BLaER1 treated with 17β-estradiol and CSF1 and Interleukin-3, amounts not matched to agents 10 nM and 100 nM (cell line): ENCODE results near the gene ARAP3.

Source experiments
- H3K27ac ChIP-seq, 11 experiments: shearing (Covaris generic); formaldehyde crosslinking; 2 replicates each; pipeline ENCODE4 v1.8.1; 2022
- H3K27me3 ChIP-seq, 11 experiments: shearing (Covaris generic); formaldehyde crosslinking; 2 replicates each; pipeline ENCODE4 v1.8.1; 2022
- H3K36me3 ChIP-seq, 11 experiments: shearing (Covaris generic); formaldehyde crosslinking; 2 replicates each; pipeline ENCODE4 v1.8.1; 2022
- H3K4me1 ChIP-seq, 10 experiments: shearing (Covaris generic); formaldehyde crosslinking; 2 replicates each; pipeline ENCODE4 v1.8.1; 2022
- H3K4me2 ChIP-seq, 11 experiments: shearing (Covaris generic); formaldehyde crosslinking; 2 replicates each; pipeline ENCODE4 v1.8.1; 2022
- H3K4me3 ChIP-seq, 10 experiments: shearing (Covaris generic); formaldehyde crosslinking; 2 replicates each; pipeline ENCODE4 v1.8.1; 2022
- H3K9ac ChIP-seq, 11 experiments: shearing (Covaris generic); formaldehyde crosslinking; 2 replicates each; pipeline ENCODE4 v1.8.1; 2022
- H3K9me3 ChIP-seq, 11 experiments: shearing (Covaris generic); formaldehyde crosslinking; replicated peaks in 1 of 11; 2 replicates each; pipeline ENCODE4 v1.8.1; 2022
- H4K20me1 ChIP-seq, 11 experiments: shearing (Covaris generic); formaldehyde crosslinking; 2 replicates each; pipeline ENCODE4 v1.8.1; 2022
- Cebpa-rat ChIP-seq, 11 experiments: shearing (Covaris generic); IDR thresholded peaks; 2 replicates each; pipeline ENCODE4 v1.8.1; 2022

Gene ARAP3

DNA sequence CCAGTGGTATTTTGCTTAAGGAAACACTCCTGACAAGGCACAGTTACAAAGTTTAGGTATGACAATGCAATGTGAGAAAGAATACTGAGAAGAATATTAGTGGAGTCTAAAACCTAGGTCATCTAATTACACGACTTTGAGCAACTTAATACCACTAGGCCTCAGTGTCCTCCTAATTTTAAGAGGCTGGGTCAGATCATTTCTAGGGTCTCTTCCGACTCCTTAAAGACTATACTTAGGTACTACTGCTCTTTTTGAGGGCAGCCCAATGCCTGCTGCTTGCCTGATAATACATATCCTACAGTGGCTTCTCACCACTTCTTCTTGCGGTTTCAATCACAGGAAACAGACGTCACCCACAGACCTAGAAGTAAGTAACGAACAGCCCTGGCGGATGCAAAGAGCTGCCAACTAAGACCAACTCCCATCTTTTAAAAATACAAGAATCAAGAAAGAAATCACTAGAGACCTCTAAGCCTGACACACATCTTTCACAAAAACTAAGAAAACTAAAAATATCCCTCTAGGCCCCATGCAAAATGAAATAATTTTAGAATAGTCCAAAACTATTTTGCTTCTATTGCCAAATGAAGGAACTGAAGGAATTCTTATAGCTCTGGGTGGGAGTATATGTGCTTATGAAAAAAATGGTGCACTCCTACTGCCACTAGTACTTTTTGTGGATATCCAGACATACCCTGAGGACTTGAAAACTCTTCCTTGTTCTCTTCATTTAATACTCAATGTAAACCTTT, 76.3 kb downstream of the ARAP3 start:
- Histone ChIP-seq H3K4me3 (peak overlapping the region; percentile 32 to 65 (median 47); a peak in 17 of 20 replicates), H3K9me3 (peaks cover 0 to 20% (median 9%) of the 10 kb centered on the region in 11 experiments; a peak in 11 of 22 replicates), H3K27ac (peak overlapping the region; percentile 78 to 94 (median 91)), H3K27me3 (no peaks in the 10 kb centered on the region), H3K4me2 (peak overlapping the region; percentile 81 to 96 (median 91)), H4K20me1 (peaks cover 0 to 7% (median 0%) of the 10 kb centered on the region in 11 experiments; a peak in 2 of 22 replicates), H3K4me1 (peaks cover 93 to 99% (median 96%) of the 10 kb centered on the region in 10 experiments), H3K9ac (peak overlapping the region; percentile 68 to 82 (median 76); a peak in 21 of 22 replicates), H3K36me3 (peaks cover 0 to 62% (median 35%) of the 10 kb centered on the region in 11 experiments; a peak in 19 of 22 replicates)
- no peak for TF ChIP-seq Cebpa-rat (IDR thresholded peaks at IDR 0.05)

- Histone ChIP-seq H3K4me3 (peak overlapping the region in 7 of 10 experiments; percentile 11 to 51 (median 30); a peak in 11 of 20 replicates), H3K4me1 (peaks cover 93 to 99% (median 97%) of the 10 kb centered on the region in 10 experiments), H3K36me3 (peaks cover 0 to 62% (median 33%) of the 10 kb centered on the region in 11 experiments; a peak in 14 of 22 replicates)
Observed at GRCh38 chr5:141603923-141604717, 77.9 kb downstream of the ARAP3 start.

More at GRCh38 chr5:141603923-141604717, 77.9 kb downstream of the ARAP3 start:
- Histone ChIP-seq H3K4me2 (peak overlapping the region; percentile 81 to 96 (median 91)), H3K27me3 (no peaks in the 10 kb centered on the region), H3K9ac (peak overlapping the region; percentile 51 to 82 (median 75); a peak in 21 of 22 replicates), H4K20me1 (peaks cover 0 to 22% (median 0%) of the 10 kb centered on the region in 11 experiments; a peak in 3 of 22 replicates), H3K27ac (peak overlapping the region; percentile 52 to 94 (median 91); a peak in 21 of 22 replicates), H3K9me3 (peaks cover 0 to 12% (median 0%) of the 10 kb centered on the region in 11 experiments; a peak in 4 of 22 replicates)
- TF ChIP-seq Cebpa-rat (IDR thresholded peaks at IDR 0.05): peak; percentile 34 to 94 (median 80); a peak in 19 of 22 replicates
